K562 (cell line): ENCODE results near the gene STAMBPL1. TPM values are rescaled to one million over a fixed set of nuclear protein-coding genes. Genes with fewer than 3 reads are reported as not detected.

ENCODE experiments used
- ATAC-seq: fragments of 200-7000 bp; cut with Tn5 transposase; 3 replicates; pipeline ENCODE4 v1.9.1; 2020; ENCODE audit warnings: moderate library complexity
- BruUV-seq: library from RNA; stranded (reverse); fragments of 400-500 nt; replicated peaks from 2 replicates; lab custom pipeline; 2021; lab: Mats Ljungman, UMichigan
- CTCF ChIA-PET: fragments of 300-600 bp; formaldehyde crosslinking; extraction: SDS; loops from one replicate; lab custom pipeline; 2021; ENCODE audit warnings: low intra/inter-chr PET ratio; lab: Yijun Ruan, JAX
- POLR2A ChIA-PET: fragments of 300-600, 350-650 bp; sonication (Branson Sonifier 250); formaldehyde crosslinking; extraction: SDS; loops from one replicate; lab custom pipeline; 2021; ENCODE audit warnings: antibody characterized with exemption, inconsistent platforms; lab: Yijun Ruan, JAX
- DNase-seq, 4 experiments: peaks; one replicate each; pipeline versions ENCODE4 v3.0.0 to v3.0.0-alpha.2; 2011 to 2018; ENCODE audit warnings: low spot score in 3 of 4, mixed read lengths in 3 of 4; ENCODE audit errors: extremely low read depth in 1 of 4
- FAIRE-seq: peaks from 2 replicates; lab custom pipeline; 2011; peaks lifted over from hg19 to GRCh38; lab: Jason Lieb, UNC
- H2AFZ ChIP-seq: 2 replicates; pipeline ENCODE4 v1.6.0; 2011; ENCODE audit warnings: low read depth, low read length, control low read depth, inconsistent platforms
- H3K27ac ChIP-seq: fragments of 200-600 bp; 3 replicates; pipeline ENCODE4 v1.8.0; 2011; ENCODE audit warnings: low read depth, mild to moderate bottlenecking, control low read depth, inconsistent platforms, low read length, moderate library complexity, mixed read lengths; ENCODE audit errors: extremely low read depth
- H3K27me3 ChIP-seq, 2 experiments: fragments of 300-600 bp in 1 of 2; 2 replicates in 1 of 2; 3 replicates in 1 of 2; pipeline versions ENCODE4 v1.6.0 to v1.8.0; 2011; ENCODE audit warnings: inconsistent platforms in 2 of 2, low read length in 2 of 2, mild to moderate bottlenecking in 1 of 2, mixed read lengths in 1 of 2, moderate library complexity in 1 of 2; ENCODE audit not compliant: control insufficient read depth in 2 of 2, insufficient read depth in 2 of 2
- H3K36me3 ChIP-seq: fragments of 300-600 bp; 3 replicates; pipeline ENCODE4 v1.8.0; 2011; ENCODE audit warnings: mild to moderate bottlenecking, low read length, inconsistent platforms; ENCODE audit not compliant: control insufficient read depth, insufficient read depth
- H3K4me1 ChIP-seq, 2 experiments: fragments of 200-600 bp in 1 of 2; replicated peaks in 1 of 2; 2 replicates in 1 of 2; 3 replicates in 1 of 2; pipeline versions ENCODE4 v1.5.1 to v1.8.0; 2011; ENCODE audit warnings: inconsistent platforms in 2 of 2, low read length in 2 of 2, mild to moderate bottlenecking in 1 of 2, mixed read lengths in 1 of 2, moderate library complexity in 1 of 2; ENCODE audit not compliant: control insufficient read depth in 2 of 2, insufficient read depth in 2 of 2
- H3K4me2 ChIP-seq: 2 replicates; pipeline ENCODE4 v1.6.1; 2011; ENCODE audit warnings: low read length, control low read depth, inconsistent platforms, mixed read lengths; ENCODE audit not compliant: insufficient read depth
- H3K4me3 ChIP-seq: fragments of 200-600 bp; sonication (generic), shearing (Covaris generic); 2 replicates; pipeline ENCODE4 v1.5.1; 2016; ENCODE audit warnings: control low read depth, inconsistent platforms
- H3K79me2 ChIP-seq: fragments of 200-600 bp; 3 replicates; pipeline ENCODE4 v1.8.0; 2011; ENCODE audit warnings: low read length, inconsistent platforms; ENCODE audit not compliant: control insufficient read depth, insufficient read depth
- H3K9ac ChIP-seq, 2 experiments: 2 replicates each; pipeline versions ENCODE4 v1.6.0 to v1.6.1; 2011; ENCODE audit warnings: low read depth in 2 of 2, low read length in 2 of 2, control low read depth in 1 of 2, inconsistent platforms in 1 of 2, mild to moderate bottlenecking in 1 of 2, mixed read lengths in 1 of 2; ENCODE audit not compliant: insufficient read depth in 1 of 2
- H3K9me1 ChIP-seq: one replicate; pipeline ENCODE4 v1.6.0; 2011; ENCODE audit warnings: inconsistent platforms, mild to moderate bottlenecking, low read length, moderate library complexity; ENCODE audit not compliant: control insufficient read depth, insufficient read depth
- H3K9me3 ChIP-seq: replicated peaks from 2 replicates; pipeline ENCODE4 v1.5.1; 2011; ENCODE audit warnings: low read depth, low read length, inconsistent platforms; ENCODE audit not compliant: control insufficient read depth, insufficient read depth
- H4K20me1 ChIP-seq: replicated peaks from 2 replicates; pipeline ENCODE4 v1.6.1; 2011; ENCODE audit warnings: low read length, inconsistent platforms, mixed read lengths; ENCODE audit not compliant: control insufficient read depth, insufficient read depth
- ARID3B ChIP-seq: fragments of 250-450 bp; sonication (Bioruptor Pico); IDR thresholded peaks from 2 replicates; pipeline ENCODE4 v1.4.0; 2020; ENCODE audit warnings: borderline replicate concordance
- CREBBP ChIP-seq: IDR thresholded peaks from one replicate; pipeline ENCODE4 v1.6.1; 2012; ENCODE audit warnings: low read depth, mild to moderate bottlenecking, control low read depth, inconsistent platforms, low read length
- GABPB1 ChIP-seq: sonication (generic); formaldehyde crosslinking; IDR thresholded peaks from 2 replicates; pipeline ENCODE4 v1.8.0; 2022; ENCODE audit warnings: mild to moderate bottlenecking, missing genetic modification reagents
- GTF2B ChIP-seq: IDR thresholded peaks from 2 replicates; pipeline ENCODE4 v1.6.1; 2011; ENCODE audit not compliant: insufficient read length; ENCODE audit errors: extremely low read depth
- HSF4 ChIP-seq: fragments of 250-450 bp; sonication (Bioruptor Pico); IDR thresholded peaks from 2 replicates; pipeline ENCODE4 v2.1.2; 2022; ENCODE audit warnings: mild to moderate bottlenecking, moderate library complexity, borderline replicate concordance
- MCM3 ChIP-seq: fragments of 450-650 bp; IDR thresholded peaks from 2 replicates; pipeline ENCODE4 v1.6.1; 2016
- MXI1 ChIP-seq: IDR thresholded peaks from 2 replicates; pipeline ENCODE4 v1.6.1; 2011; ENCODE audit warnings: low read depth, mild to moderate bottlenecking, improper control_type of control experiment, low read length
- POLR2B ChIP-seq: fragments of 450-650 bp; IDR thresholded peaks from 2 replicates; pipeline ENCODE4 v1.6.1; 2018; ENCODE audit warnings: low read depth; ENCODE audit not compliant: partially characterized antibody
- PRMT5 ChIP-seq: sonication (generic); formaldehyde crosslinking; IDR thresholded peaks from 2 replicates; pipeline ENCODE4 v1.5.0; 2020; ENCODE audit warnings: missing genetic modification reagents
- RREB1 ChIP-seq: fragments of 250-450 bp; sonication (Bioruptor Pico); IDR thresholded peaks from 2 replicates; pipeline ENCODE4 v1.4.0; 2020
- SIRT6 ChIP-seq: IDR thresholded peaks from one replicate; pipeline ENCODE4 v1.6.1; 2012; ENCODE audit warnings: low read depth, mild to moderate bottlenecking, control low read depth, inconsistent platforms, low read length, moderate library complexity
- ZNF76 ChIP-seq: fragments of 250-450 bp; sonication (Bioruptor Pico); IDR thresholded peaks from 2 replicates; pipeline ENCODE4 v1.4.0; 2020; ENCODE audit warnings: mild to moderate bottlenecking, moderate library complexity, borderline replicate concordance
- WGBS: fragments of 100-300 bp; shearing (Covaris generic); methylation state at CpG from one replicate; pipeline ENCODE4 v1.1.6; 2016; ENCODE audit warnings: low coverage, mixed read lengths; ENCODE audit not compliant: insufficient coverage; ENCODE audit errors: missing lambda C conversion rate; 5-methylcytosine and 5-hydroxymethylcytosine counted together
- in situ Hi-C: fragments of 300-500 bp; cut with MboI; formaldehyde crosslinking; loops from 4 replicates; pipeline ENCODE4 v1.15.0; 2018; ENCODE audit warnings: inconsistent platforms, mixed read lengths
- intact Hi-C: fragments of 100-400 bp; cut with micrococcal nuclease; formaldehyde crosslinking; loops from 2 replicates; pipeline ENCODE4 v1.14.2; 2022
- polyA plus RNA-seq, 8 experiments: library from polyadenylated mRNA; depleted of rRNA in 4 of 8; stranded (reverse) in 5 of 8; unstranded in 3 of 8; fragments of >200 nt; fragmentation: Nextera tagmentation in 2 of 8; fragmentation: Illumina TruSeq in 1 of 8; extraction: Ambion mirVana in 2 of 8; extraction: Trizol in 1 of 8; gene quantifications; 2 replicates each; pipeline versions ENCODE4 v1.2.1 to v1.2.3, GENCODE V29; 2011 to 2014; ENCODE audit warnings: inconsistent platforms in 1 of 8, missing spikeins in 1 of 8
- total RNA-seq, 7 experiments: library from RNA; depleted of rRNA in 6 of 7; stranded (reverse); fragments of >200 nt in 6 of 7; fragmentation: Illumina TruSeq in 2 of 7; extraction: Trizol in 2 of 7; gene quantifications; 2 replicates each; pipeline versions ENCODE4 v1.2.1 to v1.2.3, GENCODE V29; 2011 to 2021; ENCODE audit warnings: low replicate concordance in 1 of 7
- TF ChIP-seq, protein P1 (sequence below): sonication (generic); formaldehyde crosslinking; IDR thresholded peaks from 2 replicates; pipeline ENCODE4 v1.8.0; 2022; ENCODE audit warnings: mild to moderate bottlenecking, missing genetic modification reagents

Gene STAMBPL1
- total and polyA plus RNA-seq, 9 of the 15 experiments (the other 6 are each of a cell fraction or from before 2014, with no cell fraction given): 0.09 TPM; not detected in 8

- Histone ChIP-seq H3K4me2 (no peak overlapping the region), H3K4me1 (no peaks in the 10 kb centered on the region), H3K9ac (no peak overlapping the region), H3K27me3 (no peaks in the 10 kb centered on the region), H3K27ac (no peak overlapping the region), H3K9me1 (no peaks in the 10 kb centered on the region), H2AFZ (no peak overlapping the region), H3K4me3 (no peak overlapping the region), H3K9me3 (no peaks in the 10 kb centered on the region), H3K79me2 (no peaks in the 10 kb centered on the region), H3K36me3 (no peaks in the 10 kb centered on the region), H4K20me1 (no peaks in the 10 kb centered on the region)
- in situ Hi-C loops: no loop called here
- 3% methylated on average over 3 of the region's 3 CpGs for WGBS
- no peak for FAIRE-seq
- DNase-seq: no peak
- no TSS peak for BruUV-seq
- intact Hi-C loops: no loop called here
- no peak for ATAC-seq
- CTCF ChIA-PET: no interaction called here
- POLR2A ChIA-PET: no interaction called here
- TF ChIP-seq POLR2B: no peak
- no peak for TF ChIP-seq CREBBP
- TF ChIP-seq ZNF76 (CRISPR knock-in tag): no peak
- TF ChIP-seq, protein P1, sequence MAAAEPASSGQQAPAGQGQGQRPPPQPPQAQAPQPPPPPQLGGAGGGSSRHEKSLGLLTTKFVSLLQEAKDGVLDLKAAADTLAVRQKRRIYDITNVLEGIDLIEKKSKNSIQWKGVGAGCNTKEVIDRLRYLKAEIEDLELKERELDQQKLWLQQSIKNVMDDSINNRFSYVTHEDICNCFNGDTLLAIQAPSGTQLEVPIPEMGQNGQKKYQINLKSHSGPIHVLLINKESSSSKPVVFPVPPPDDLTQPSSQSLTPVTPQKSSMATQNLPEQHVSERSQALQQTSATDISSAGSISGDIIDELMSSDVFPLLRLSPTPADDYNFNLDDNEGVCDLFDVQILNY (CRISPR knock-in tag): no peak
- TF ChIP-seq SIRT6: no peak
- no peak for TF ChIP-seq PRMT5 (CRISPR knock-in tag)
- no peak for TF ChIP-seq MCM3
- TF ChIP-seq RREB1 (CRISPR knock-in tag): no peak
- TF ChIP-seq HSF4 (CRISPR knock-in tag): no peak
- TF ChIP-seq GTF2B: no peak
- TF ChIP-seq GABPB1 (CRISPR knock-in tag): no peak
- TF ChIP-seq ARID3B: no peak
- no peak for TF ChIP-seq MXI1
Observed at GRCh38 chr10:88949912-88950837, 70.1 kb downstream of the STAMBPL1 start.
